GM18907 (cell line): ENCODE data around the gene RBM20.
A peak's percentile ranks its signal among the peaks of the same experiment; 100 is the strongest.
"Not testable (repeated sequence)": the region's sequence is repeated elsewhere in the genome, so short reads cannot be mapped to it uniquely, and the experiment has no call there.

Experiments used
- ATAC-seq: cut with Tn5 transposase; IDR thresholded peaks from one replicate; pipeline ENCODE4 v1.9.1; 2021; ENCODE audit warnings: mild to moderate bottlenecking, moderate library complexity; ENCODE audit not compliant: unreplicated experiment

The RBM20 gene

GRCh38 chr10:110758898-110759297 is 114.8 kb downstream of the RBM20 start:
- ATAC-seq = no peak

GRCh38 chr10:110759523-110759922 is 115.4 kb downstream of the RBM20 start:
- no peak for ATAC-seq

- ATAC-seq = no peak
Observed at GRCh38 chr10:110762109-110762848, 118.1 kb downstream of the RBM20 start.

- no peak for ATAC-seq
Observed at GRCh38 chr10:110762849-110763211, 118.7 kb downstream of the RBM20 start.

- no peak for ATAC-seq
Observed at GRCh38 chr10:110764378-110764777, 120.2 kb downstream of the RBM20 start.

- ATAC-seq = no peak
Observed at GRCh38 chr10:110764793-110765512, 120.8 kb downstream of the RBM20 start.

GRCh38 chr10:110765513-110766319 is 121.6 kb downstream of the RBM20 start:
- no peak for ATAC-seq

GRCh38 chr10:110767601-110768000 is 123.5 kb downstream of the RBM20 start:
- ATAC-seq = not testable (repeated sequence)

GRCh38 chr10:110770243-110770642 is 126.1 kb downstream of the RBM20 start:
- no peak for ATAC-seq

GRCh38 chr10:110771486-110771885 is 127.3 kb downstream of the RBM20 start:
- ATAC-seq = no peak

GRCh38 chr10:110771991-110772390 is 127.9 kb downstream of the RBM20 start:
- ATAC-seq = no peak

- no peak for ATAC-seq
Observed at GRCh38 chr10:110772454-110773025, 128.4 kb downstream of the RBM20 start.

- ATAC-seq = no peak
Observed at GRCh38 chr10:110773693-110774068, 129.5 kb downstream of the RBM20 start.

GRCh38 chr10:110774069-110775019 is 130.2 kb downstream of the RBM20 start:
- peak; percentile 98 for ATAC-seq

GRCh38 chr10:110775020-110775375 is 130.9 kb downstream of the RBM20 start:
- no peak for ATAC-seq

- no peak for ATAC-seq
Observed at GRCh38 chr10:110775406-110775805, 131.3 kb downstream of the RBM20 start.

GRCh38 chr10:110777017-110777416 is 132.9 kb downstream of the RBM20 start:
- no peak for ATAC-seq

- no peak for ATAC-seq
Observed at GRCh38 chr10:110777661-110778060, 133.5 kb downstream of the RBM20 start.

GRCh38 chr10:110778211-110778610 is 134.1 kb downstream of the RBM20 start:
- ATAC-seq = no peak

GRCh38 chr10:110779489-110779888 is 135.4 kb downstream of the RBM20 start:
- ATAC-seq = no peak
